ENCODE measurements around the gene ABLIM3.

ABLIM3 gene

DNA sequence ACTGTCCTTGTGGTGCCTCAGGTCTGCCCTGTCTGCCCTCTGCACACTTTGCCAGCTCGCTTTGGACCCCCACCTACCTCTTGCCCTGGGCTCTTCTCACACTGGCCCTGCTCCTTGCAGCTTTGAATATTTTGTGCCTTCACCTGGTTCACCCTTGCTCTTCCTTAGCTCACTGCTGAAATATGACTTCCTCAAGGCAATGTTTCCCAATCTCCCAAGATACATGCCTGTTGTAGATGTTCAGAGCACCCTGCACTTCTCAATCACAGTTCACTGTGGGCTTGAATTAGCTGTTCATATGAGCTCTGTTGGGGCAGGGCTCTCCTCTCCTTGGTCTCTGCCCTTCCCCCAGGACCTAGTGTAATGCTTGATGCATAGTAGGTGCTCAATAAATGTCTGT is 138.4 kb downstream of the ABLIM3 start:
- H3K4me3 ChIP-seq (ENCODE audit: low read length) = no peak overlapping the region
- peak; percentile 67 for DNase-seq (ENCODE audit: low read depth)
- TF ChIP-seq, protein P1, sequence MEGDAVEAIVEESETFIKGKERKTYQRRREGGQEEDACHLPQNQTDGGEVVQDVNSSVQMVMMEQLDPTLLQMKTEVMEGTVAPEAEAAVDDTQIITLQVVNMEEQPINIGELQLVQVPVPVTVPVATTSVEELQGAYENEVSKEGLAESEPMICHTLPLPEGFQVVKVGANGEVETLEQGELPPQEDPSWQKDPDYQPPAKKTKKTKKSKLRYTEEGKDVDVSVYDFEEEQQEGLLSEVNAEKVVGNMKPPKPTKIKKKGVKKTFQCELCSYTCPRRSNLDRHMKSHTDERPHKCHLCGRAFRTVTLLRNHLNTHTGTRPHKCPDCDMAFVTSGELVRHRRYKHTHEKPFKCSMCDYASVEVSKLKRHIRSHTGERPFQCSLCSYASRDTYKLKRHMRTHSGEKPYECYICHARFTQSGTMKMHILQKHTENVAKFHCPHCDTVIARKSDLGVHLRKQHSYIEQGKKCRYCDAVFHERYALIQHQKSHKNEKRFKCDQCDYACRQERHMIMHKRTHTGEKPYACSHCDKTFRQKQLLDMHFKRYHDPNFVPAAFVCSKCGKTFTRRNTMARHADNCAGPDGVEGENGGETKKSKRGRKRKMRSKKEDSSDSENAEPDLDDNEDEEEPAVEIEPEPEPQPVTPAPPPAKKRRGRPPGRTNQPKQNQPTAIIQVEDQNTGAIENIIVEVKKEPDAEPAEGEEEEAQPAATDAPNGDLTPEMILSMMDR (IDR thresholded peaks at IDR 0.05; ENCODE audit: insufficient read depth, low read depth, low read length, missing control alignments) = no peak

DNA sequence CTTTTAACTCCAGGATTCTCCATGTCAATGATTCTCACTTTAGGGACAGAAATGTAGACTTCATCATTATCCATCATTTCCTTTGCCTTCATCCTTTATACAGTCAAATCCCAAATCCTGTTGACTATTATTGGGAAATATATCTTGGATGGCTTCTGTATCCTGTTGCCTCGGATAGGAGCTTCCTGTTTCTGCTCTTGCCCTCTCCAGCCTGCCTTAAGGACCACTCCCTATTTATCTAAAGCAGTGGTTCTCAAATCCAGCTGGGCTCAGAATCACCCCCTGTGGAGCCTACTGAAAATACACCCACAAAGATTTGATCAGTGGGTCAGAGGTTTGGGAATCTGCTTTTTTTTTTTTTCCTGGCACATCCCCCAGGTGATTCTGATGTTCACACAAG is 138.8 kb downstream of the ABLIM3 start:
- TF ChIP-seq, protein P1 (IDR thresholded peaks at IDR 0.05; ENCODE audit: insufficient read depth, low read depth, low read length, missing control alignments) = no peak
- DNase-seq (ENCODE audit: low read depth) = no peak
- no peak overlapping the region for H3K4me3 ChIP-seq (ENCODE audit: low read length)

DNA sequence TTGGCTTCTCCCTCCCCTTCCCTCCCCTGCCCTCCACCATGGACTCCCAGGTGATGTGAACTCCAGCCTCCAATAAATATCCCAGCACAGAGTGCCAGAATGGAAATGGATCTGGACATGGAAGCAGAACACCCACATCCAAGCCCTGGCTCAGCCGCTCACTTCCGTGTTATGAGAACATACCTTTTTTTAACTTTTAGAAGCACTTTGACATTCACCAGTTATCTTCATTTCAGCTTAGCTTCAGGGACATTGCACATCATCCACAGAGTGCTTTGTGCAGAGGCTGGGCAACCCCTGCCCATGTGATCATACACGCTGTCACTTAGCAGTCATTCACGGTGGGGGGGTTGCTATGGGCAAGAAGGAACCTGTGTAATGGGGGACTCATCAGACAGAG is 139.5 kb downstream of the ABLIM3 start:
- H3K4me3 ChIP-seq (ENCODE audit: low read length) = no peak overlapping the region
- TF ChIP-seq, protein P1 (IDR thresholded peaks at IDR 0.05; ENCODE audit: insufficient read depth, low read depth, low read length, missing control alignments) = no peak
- DNase-seq (ENCODE audit: low read depth) = no peak

DNA sequence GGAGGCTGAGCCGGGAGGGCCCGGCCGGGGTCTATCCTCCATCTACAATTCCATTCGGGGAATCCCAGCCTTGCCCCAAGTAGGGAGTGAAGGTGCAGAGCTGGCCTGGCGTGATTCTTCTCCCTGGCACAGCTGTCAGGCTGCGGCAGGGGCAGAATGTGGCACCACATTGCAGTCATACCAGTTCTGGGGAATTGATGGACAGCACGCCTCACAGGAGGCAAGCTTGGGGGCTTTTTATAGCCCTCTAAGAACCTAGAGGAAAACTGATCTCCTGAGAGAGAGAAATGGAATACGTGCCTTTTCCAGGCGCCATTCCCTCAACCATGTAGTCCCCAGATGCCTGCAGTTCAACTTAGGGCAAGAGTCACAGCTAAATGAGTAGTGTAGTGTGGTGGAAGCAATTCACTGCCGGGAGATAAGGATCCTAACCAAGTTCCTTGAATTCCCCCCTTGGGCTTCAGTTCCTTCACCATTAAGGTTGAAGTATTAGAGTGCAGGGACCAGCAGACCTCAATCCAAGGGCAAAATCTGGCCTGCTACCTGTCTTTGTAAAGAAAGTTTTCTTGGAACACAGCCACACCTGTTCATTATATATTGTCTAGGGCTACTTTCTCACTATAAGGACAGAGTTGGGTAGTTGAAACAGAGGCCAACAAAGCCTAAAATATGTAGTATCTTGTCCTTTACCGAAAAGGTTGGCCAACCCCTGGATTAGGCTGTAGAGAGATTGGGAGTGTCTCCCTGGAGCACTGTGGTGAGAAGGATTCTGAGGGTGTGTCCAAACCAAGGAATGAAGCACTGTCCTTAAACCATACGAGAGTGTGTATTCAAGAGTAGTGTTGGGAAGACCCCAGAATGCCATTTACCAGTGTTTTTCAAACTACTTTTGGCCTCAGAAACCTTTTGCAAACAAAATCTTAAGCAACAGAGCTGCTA is 141.0 kb downstream of the ABLIM3 start:
- H3K4me3 ChIP-seq (ENCODE audit: low read length) = no peak overlapping the region
- TF ChIP-seq, protein P1 (IDR thresholded peaks at IDR 0.05; ENCODE audit: insufficient read depth, low read depth, low read length, missing control alignments) = no peak
- no peak for DNase-seq (ENCODE audit: low read depth)

- TF ChIP-seq, protein P1 (IDR thresholded peaks at IDR 0.05; ENCODE audit: insufficient read depth, low read depth, low read length, missing control alignments) = no peak
- peak; percentile 47 for DNase-seq (ENCODE audit: low read depth)
- no peak overlapping the region for H3K4me3 ChIP-seq (ENCODE audit: low read length)
Observed at GRCh38 chr5:149282966-149283332, 141.7 kb downstream of the ABLIM3 start.

DNA sequence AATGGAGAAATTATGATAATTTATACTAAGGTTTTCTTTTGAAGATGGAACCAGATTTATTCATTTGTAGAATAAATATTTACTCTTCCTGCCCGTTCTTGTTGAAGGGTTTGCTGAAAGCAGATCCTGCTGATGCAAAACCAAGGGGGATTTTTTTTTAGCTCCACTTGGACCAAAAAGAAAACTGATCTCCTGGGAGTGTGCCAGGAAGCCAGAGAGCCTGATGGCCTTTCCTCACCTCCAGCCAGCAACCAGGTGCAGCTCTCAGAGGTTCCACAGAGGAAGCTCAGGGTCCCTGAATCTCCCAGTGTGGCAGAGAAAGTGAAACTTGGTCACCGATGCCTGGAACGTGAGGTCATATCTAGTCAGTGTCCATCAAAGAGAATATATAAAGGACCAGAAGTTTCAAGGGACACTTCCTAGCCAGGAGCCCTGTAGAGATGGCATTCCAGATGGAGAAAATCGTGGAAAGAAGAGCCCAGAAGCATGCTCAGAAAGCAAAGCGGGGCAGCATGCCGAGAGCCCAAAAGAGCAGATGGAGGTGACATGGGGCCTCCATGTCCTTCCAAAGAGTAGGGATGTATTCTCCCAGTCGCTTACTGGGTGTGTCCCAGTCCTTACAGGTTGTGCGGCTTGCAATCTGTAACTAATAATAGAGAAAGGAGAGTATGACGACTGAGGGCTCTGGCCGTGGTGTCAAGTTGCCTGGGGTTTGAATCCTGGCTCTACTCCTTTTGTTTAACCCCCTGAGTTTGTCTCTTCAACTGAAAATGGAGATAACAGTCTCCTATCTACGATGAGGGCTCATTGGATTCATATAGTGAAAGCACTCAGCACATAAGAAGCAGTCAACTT is 142.6 kb downstream of the ABLIM3 start:
- DNase-seq (ENCODE audit: low read depth) = no peak
- no peak overlapping the region for H3K4me3 ChIP-seq (ENCODE audit: low read length)
- TF ChIP-seq, protein P1 (IDR thresholded peaks at IDR 0.05; ENCODE audit: insufficient read depth, low read depth, low read length, missing control alignments) = no peak
